Adipocyte (in vitro differentiated cells): Measurements from ENCODE around the gene KLHDC3.

ENCODE experiments used
- DNase-seq: peaks from one replicate; pipeline ENCODE4 v3.0.0-alpha.2; 2015; ENCODE audit warnings: low read depth
- H3K27me3 ChIP-seq: replicated peaks from 2 replicates; pipeline ENCODE4 v1.7.0; 2013; ENCODE audit warnings: mild to moderate bottlenecking, low read length, moderate library complexity; ENCODE audit not compliant: control insufficient read depth, insufficient read depth
- H3K36me3 ChIP-seq: 2 replicates; pipeline ENCODE4 v1.7.0; 2013; ENCODE audit warnings: low read length, mild to moderate bottlenecking, moderate library complexity; ENCODE audit not compliant: control insufficient read depth, insufficient read depth, severe bottlenecking
- H3K4me1 ChIP-seq: 2 replicates; pipeline ENCODE4 v1.7.0; 2013; ENCODE audit warnings: mild to moderate bottlenecking, low read length, moderate library complexity; ENCODE audit not compliant: control insufficient read depth, insufficient read depth
- H3K4me3 ChIP-seq: 2 replicates; pipeline ENCODE4 v1.7.0; 2013; ENCODE audit warnings: mild to moderate bottlenecking, low read length, moderate library complexity
- H3K9ac ChIP-seq: 2 replicates; pipeline ENCODE4 v1.7.0; 2013; ENCODE audit warnings: mild to moderate bottlenecking, low read length, moderate library complexity
- H3K9me3 ChIP-seq: 2 replicates; pipeline ENCODE4 v1.7.0; 2013; ENCODE audit warnings: mild to moderate bottlenecking, low read length, moderate library complexity; ENCODE audit not compliant: control insufficient read depth

Gene KLHDC3

DNA sequence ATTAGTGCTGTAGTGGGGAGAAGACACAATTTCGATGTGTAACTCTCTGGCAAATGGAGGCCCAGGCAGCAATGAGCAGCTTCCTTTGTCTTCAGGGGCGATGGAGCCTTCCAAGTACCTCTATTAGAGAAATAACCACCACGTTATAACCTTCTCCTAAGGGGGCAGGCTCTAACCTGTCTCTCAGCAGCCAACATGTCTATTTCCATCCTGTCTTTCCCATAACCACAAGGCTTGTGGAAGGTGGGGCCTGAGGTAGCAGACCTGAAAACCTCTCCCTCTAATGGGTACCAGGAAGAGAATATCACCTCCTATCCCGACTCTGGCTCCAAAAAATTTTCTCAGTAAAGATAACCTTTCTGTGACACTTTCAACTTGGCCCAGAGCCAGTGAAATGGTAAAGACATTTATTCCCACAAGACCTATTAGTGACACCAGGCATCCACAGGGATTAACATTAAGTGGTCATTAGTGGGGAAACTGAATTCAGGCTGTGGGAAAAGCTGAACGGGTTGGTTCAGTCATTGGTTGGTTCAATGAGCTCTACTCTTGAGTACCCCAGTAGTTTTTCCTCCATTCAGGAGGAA, 39.0 kb upstream of the KLHDC3 start:
- peaks cover 39% of the 10 kb centered on the region for H3K4me1 ChIP-seq
- H3K9me3 ChIP-seq: no peaks in the 10 kb centered on the region
- H3K36me3 ChIP-seq: no peaks in the 10 kb centered on the region
- H3K9ac ChIP-seq: no peak overlapping the region
- H3K4me3 ChIP-seq: no peak overlapping the region
- no peaks in the 10 kb centered on the region for H3K27me3 ChIP-seq
- DNase-seq: no peak

DNA sequence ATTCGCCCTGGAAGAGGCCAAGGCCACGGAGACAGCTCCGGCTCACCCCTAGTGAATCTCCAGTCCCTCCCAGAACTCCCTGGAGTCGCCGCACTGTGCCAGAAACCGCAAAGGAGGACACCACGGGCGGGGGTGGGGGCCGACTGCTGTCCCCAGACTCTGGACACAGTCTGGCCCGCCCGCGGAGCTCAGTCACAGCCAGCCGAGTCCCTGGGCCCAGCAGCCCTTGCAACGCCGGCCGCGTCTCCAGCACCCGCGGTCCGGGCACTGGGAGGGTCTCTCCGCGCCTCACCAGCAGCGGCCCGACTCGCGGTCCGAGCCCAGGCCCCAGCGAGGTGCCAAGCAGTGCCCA, 35.6 kb upstream of the KLHDC3 start:
- Histone ChIP-seq H3K9ac (peak overlapping the region; percentile 96), H3K4me1 (peaks cover 27% of the 10 kb centered on the region), H3K36me3 (no peaks in the 10 kb centered on the region), H3K4me3 (peak overlapping the region; percentile 86), H3K9me3 (no peaks in the 10 kb centered on the region), H3K27me3 (no peaks in the 10 kb centered on the region)
- peak; percentile 57 for DNase-seq

DNA sequence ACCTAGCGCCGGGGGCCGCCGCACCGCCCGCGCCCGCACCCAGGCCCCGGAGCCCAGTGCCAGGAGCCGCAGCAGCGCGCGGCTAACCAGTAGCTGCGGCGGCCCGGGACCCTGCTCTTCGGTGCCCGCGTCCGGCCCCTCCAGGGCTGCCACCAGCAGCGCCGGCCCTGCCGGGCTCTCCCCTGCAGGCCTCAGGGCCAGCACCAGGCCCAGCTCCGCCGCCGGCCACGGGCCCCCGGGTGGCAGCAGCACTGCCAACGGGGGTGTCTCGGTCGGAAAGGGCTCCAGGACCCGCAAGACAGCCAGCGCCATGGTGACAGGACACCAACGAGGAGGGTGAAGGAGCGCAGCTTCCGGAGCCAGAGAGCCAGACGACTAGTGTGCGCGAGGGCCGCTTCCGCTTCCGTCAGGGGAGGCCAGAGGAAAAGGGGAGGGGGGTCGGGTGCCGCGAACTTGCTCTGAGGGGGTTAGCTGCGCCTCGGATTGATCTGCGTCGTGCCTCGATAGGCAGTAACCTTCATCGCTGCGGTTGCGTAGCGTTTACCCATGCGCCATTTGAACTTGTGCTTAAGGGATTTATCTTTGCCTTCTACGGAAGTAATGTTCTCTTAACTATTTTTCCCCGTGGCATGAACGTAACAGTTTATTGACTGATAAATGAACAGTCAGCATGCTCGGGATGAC, 35.1 kb upstream of the KLHDC3 start, which contains the start of gene PEX6:
Gene PEX6, minus strand, starts transcription at position 343 of the 684 bp plus-strand sequence. Its CDS starts 31 bp downstream, at position 312.
- no peaks in the 10 kb centered on the region for H3K27me3 ChIP-seq
- peak within 1 kb of the TSS; percentile 86 for H3K4me3 ChIP-seq
- peaks cover 31% of the 10 kb centered on the region for H3K4me1 ChIP-seq
- no peaks in the 10 kb centered on the region for H3K9me3 ChIP-seq
- DNase-seq: peak; percentile 87
- H3K9ac ChIP-seq: peak within 1 kb of the TSS; percentile 96
- H3K36me3 ChIP-seq: no peaks in the 10 kb centered on the region

DNA sequence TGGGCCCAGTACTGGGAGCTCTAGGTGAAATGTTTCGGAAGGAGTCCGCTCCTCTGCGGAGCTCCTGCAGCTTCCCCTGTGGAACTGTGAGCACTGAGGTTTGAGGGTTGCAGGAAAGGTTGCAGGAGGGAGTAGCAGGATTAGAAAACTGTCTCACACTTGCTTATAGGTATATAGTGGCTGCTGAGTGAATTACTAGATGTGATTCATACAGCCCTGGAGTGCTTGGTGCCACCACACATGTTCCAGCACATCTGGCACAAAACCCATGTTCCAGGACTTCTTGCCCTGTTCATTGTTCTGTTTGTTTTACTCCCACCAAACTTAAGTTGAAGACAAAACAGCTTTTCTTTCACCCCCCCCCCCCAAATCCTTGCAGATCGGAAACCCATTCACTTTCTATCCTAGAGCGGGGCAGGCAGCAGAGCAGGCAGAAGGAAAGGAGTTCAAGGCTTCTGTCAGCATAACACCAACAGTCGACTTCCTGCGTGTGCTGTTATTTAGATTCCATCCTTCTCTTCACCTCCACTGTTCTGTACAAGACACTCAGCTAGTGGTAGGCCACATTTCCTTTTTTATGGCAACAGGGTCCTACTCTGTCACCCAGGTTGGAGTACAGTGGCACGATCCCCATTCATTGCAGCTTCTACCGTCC, 34.4 kb upstream of the KLHDC3 start:
- peak overlapping the region; percentile 96 for H3K9ac ChIP-seq
- peak overlapping the region; percentile 86 for H3K4me3 ChIP-seq
- no peaks in the 10 kb centered on the region for H3K9me3 ChIP-seq
- no peak for DNase-seq
- no peaks in the 10 kb centered on the region for H3K27me3 ChIP-seq
- H3K36me3 ChIP-seq: no peaks in the 10 kb centered on the region
- peaks cover 31% of the 10 kb centered on the region for H3K4me1 ChIP-seq

DNA sequence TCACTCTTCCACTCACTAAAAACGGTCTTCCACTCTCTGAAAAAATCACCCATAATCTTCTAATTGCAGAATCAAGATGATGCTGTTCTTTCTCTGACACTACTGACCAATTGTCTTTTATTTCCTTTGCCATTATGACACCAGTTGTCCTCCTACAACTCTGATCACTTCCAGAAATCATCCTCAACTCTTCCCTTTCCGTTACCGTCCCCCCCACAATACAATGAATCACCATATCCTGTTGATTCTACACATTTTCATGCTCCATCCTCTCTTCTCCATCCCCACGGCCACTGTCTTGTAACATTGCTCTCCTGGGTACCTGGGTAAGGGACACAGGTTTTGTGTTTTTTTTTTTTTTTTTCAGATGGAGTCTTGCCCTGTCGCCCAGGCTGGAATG, 32.2 kb upstream of the KLHDC3 start:
- Histone ChIP-seq H3K9ac (no peak overlapping the region), H3K4me3 (no peak overlapping the region), H3K9me3 (no peaks in the 10 kb centered on the region), H3K27me3 (no peaks in the 10 kb centered on the region), H3K36me3 (no peaks in the 10 kb centered on the region), H3K4me1 (peaks cover 44% of the 10 kb centered on the region)
- no peak for DNase-seq

DNA sequence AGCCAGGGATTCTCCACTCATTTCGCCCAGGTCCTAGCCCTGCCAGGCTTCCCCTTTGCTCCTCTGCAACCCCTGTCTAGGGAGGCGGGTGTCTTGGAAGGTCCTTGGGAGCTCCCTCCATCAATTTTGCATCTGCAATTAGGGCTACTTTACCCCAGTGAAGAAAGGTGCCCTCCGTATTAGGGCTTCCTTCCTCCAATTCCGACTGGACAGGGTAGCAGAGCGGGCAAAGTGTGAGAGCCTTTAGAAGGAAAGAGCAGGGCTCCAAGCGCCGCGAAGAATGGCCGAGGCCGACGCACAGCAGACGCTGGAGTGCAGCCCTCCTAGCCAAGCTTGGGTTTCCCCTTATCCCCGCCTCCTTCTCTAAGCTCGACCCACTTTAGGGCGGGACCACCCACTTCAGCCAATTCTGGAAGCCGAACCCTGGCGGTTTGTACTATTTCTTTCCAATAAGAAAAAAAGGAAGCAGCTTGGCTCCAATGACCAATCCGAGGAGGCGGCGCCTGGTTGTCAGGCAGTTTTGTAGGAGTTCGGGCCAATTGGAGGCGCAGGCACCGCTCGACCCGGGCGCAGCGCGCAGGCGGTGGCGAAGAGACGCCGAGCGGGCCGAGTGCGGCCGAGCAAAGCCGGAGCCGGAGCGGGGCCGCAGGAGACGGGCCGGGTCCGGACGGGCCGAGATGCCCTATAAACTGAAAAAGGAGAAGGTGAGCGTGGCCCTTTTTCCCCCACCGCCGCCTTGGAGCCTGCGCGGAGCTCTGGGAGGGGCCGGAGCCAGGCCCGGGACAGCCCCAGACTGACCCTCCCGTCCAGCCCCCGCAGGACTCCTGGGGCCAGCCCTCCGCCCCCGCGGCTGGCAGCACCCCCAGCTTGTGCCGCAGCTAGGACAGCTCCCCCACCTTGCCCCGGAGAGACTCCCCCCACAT, 29.8 kb upstream of the KLHDC3 start, which contains the start of gene PPP2R5D:
Gene PPP2R5D, plus strand, starts transcription at position 570 of the 923 bp plus-strand sequence. Its CDS starts 108 bp downstream, at position 678.
- Histone ChIP-seq H3K4me1 (peaks cover 47% of the 10 kb centered on the region), H3K9ac (peak within 1 kb of the TSS; percentile 90), H3K27me3 (no peaks in the 10 kb centered on the region), H3K4me3 (peak within 1 kb of the TSS; percentile 77), H3K36me3 (peaks cover 2% of the 10 kb centered on the region), H3K9me3 (no peaks in the 10 kb centered on the region)
- DNase-seq: peak; percentile 100

DNA sequence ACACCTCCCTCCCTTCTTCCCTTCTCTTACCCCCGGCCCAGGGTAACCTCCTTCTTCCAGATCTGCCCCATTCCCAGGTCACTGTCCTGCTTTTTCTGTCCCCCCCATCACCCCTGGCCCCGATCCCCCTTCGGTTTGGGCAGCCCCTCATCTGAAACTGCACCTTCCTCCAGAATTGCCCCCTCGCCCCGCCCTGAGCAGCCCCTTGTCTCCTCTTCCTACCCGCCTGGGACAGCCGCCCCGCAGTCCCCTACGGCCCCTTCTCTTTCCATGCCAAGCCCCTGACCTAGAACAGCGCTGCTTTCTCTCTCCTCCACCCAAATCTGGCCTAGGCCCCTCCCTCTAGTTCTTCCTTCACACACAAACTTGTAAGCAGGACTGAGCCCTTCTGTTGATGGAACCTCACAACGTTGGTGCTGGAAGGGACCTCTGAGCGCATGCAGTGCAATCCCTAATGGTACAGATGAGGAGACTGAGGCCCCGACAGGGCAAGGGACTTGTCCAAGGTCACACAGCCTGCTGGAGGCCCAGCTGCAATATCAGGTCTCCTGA, 29.0 kb upstream of the KLHDC3 start:
- Histone ChIP-seq H3K4me3 (peak overlapping the region; percentile 77), H3K27me3 (no peaks in the 10 kb centered on the region), H3K9me3 (no peaks in the 10 kb centered on the region), H3K4me1 (peaks cover 40% of the 10 kb centered on the region), H3K36me3 (peaks cover 9% of the 10 kb centered on the region), H3K9ac (peak overlapping the region; percentile 90)
- DNase-seq: peak; percentile 55

DNA sequence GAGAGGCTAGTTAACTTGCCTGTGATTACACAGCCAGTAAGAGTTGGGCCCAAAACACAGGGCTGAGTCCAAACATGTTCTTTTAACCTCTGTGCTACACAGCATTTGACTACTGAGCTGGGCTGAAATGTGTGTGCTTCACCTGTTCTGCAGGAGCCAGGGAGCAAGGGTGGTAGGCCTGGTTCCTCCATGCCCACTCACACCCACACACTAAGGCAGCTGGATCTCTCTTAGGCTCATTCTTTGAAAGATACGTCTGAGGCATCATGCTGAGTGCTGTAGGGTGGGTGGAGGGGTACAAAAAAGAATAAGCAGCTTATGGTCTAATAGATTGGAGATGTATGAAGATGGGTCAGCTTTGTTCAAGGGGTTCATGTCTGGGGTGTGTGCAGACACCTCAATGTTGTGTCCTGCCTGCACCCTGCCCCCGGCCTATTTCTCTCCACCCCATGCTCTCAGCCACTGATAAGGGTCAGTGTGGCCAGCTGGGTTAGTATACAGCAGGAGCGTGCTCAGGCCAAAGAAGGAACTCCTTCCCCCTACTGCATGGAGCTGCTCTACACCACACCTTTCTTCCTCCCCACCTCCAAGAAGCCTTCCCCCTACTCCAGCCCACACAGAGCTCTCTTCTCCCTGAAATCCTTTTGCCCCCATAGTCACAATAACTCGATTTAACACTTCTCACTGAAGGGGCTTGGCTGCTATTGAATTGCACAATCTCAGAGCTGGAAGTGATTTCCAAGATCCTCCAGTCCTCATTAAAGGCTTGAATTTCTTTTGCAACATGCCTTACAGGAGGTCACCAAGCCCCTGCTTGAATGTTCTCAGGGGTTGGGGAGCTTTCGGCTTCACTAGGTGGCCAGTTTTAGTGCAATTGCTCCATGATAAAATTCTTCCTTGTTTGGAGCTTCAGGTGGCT, 26.3 kb upstream of the KLHDC3 start:
- H3K27me3 ChIP-seq: no peaks in the 10 kb centered on the region
- H3K4me1 ChIP-seq: peaks cover 39% of the 10 kb centered on the region
- no peaks in the 10 kb centered on the region for H3K9me3 ChIP-seq
- peak; percentile 52 for DNase-seq
- H3K36me3 ChIP-seq: peaks cover 22% of the 10 kb centered on the region
- H3K9ac ChIP-seq: no peak overlapping the region
- no peak overlapping the region for H3K4me3 ChIP-seq

DNA sequence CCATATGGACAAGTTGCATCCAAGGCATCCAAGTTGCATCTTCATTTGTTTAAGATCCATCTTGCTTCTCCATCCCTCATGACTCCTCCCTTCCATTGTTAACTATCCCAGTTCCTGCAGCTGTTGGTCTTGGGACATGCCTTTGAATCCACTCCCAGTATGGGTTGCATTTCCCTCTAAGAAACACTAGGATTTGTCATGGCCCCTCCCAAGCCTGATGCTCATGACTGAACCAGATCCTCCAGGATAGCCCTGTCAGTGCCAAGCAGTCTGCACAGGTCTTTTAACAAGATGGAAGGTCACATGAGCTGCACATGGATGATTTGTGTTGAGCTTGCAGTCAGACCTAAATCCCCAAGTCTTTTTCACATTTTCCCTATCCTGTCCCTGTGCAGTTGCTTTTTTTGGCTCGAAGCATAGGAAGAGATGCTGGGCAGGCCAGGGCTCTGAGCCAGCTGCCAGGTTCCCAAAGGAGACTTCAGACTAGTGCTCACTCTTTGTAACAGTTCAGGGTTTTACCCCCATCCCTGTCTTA, 25.5 kb upstream of the KLHDC3 start:
- H3K36me3 ChIP-seq: peaks cover 22% of the 10 kb centered on the region
- DNase-seq: peak; percentile 19

DNA sequence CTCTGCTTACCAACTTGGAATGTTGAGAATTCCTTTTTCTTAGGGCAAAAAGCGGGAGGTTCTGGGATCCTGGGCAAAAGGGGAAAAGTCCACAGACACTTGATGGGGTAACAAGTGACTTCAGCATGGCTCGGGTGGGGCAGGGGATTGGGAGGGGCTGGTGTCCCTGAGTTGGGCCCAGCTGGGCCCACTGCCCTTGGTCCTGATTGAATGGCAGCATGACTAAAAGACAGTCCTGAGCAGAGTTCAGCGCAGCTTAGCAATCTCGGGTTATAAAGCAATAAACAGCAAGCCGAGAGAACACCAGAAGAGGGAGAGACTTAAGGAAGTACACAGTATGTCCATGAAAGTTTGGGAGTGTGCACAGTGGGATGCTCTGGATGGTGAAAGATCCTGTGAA, 24.1 kb upstream of the KLHDC3 start:
- no peaks in the 10 kb centered on the region for H3K27me3 ChIP-seq
- no peak overlapping the region for H3K4me3 ChIP-seq
- no peak for DNase-seq
- no peaks in the 10 kb centered on the region for H3K9me3 ChIP-seq
- no peak overlapping the region for H3K9ac ChIP-seq
- H3K4me1 ChIP-seq: peaks cover 34% of the 10 kb centered on the region
- peaks cover 22% of the 10 kb centered on the region for H3K36me3 ChIP-seq

More for the DNA sequence above, 25.5 kb upstream of the KLHDC3 start:
- H3K4me1 ChIP-seq: peaks cover 38% of the 10 kb centered on the region
- no peaks in the 10 kb centered on the region for H3K9me3 ChIP-seq
- no peaks in the 10 kb centered on the region for H3K27me3 ChIP-seq
- H3K4me3 ChIP-seq: no peak overlapping the region
- H3K9ac ChIP-seq: no peak overlapping the region
